DOHH2 (cell line): ENCODE measurements around the gene MAP3K5.

ENCODE experiments used
- EZH2phosphoT487 ChIP-seq: fragments of 200-600 bp; sonication (generic); IDR thresholded peaks from 2 replicates; pipeline ENCODE4 v1.6.1; 2017; ENCODE audit warnings: borderline replicate concordance, mild to moderate bottlenecking, antibody characterized with exemption, low read length, moderate library complexity, mixed read lengths
- TF ChIP-seq, protein P1 (sequence below): fragments of 200-600 bp; sonication (generic); IDR thresholded peaks from one replicate; pipeline ENCODE4 v1.5.1; 2014; ENCODE audit warnings: antibody characterized with exemption, mild to moderate bottlenecking, low read depth, low read length; ENCODE audit not compliant: poor library complexity, severe bottlenecking

GRCh38 chr6:136662347-136663237 lies 129.7 kb downstream of the MAP3K5 start:
- TF ChIP-seq, protein P1, sequence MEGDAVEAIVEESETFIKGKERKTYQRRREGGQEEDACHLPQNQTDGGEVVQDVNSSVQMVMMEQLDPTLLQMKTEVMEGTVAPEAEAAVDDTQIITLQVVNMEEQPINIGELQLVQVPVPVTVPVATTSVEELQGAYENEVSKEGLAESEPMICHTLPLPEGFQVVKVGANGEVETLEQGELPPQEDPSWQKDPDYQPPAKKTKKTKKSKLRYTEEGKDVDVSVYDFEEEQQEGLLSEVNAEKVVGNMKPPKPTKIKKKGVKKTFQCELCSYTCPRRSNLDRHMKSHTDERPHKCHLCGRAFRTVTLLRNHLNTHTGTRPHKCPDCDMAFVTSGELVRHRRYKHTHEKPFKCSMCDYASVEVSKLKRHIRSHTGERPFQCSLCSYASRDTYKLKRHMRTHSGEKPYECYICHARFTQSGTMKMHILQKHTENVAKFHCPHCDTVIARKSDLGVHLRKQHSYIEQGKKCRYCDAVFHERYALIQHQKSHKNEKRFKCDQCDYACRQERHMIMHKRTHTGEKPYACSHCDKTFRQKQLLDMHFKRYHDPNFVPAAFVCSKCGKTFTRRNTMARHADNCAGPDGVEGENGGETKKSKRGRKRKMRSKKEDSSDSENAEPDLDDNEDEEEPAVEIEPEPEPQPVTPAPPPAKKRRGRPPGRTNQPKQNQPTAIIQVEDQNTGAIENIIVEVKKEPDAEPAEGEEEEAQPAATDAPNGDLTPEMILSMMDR: no peak
- no peak for TF ChIP-seq EZH2phosphoT487
